ENCODE measurements around the gene MBOAT7. TPM values are rescaled to one million over a fixed set of nuclear protein-coding genes. Genes with fewer than 3 reads are reported as not detected.
"Not testable (repeated sequence)": the region's sequence is repeated elsewhere in the genome, so short reads cannot be mapped to it uniquely, and the experiment has no call there.

The MBOAT7 gene
- total and polyA plus RNA-seq, 2 donors (not counting 3 experiments of a cell fraction or from before 2014, with no cell fraction given), result 204 to 218 TPM

- BruUV-seq (replicated peaks); H3K4me3 ChIP-seq (replicated peaks in 1 of 3; ENCODE audit: insufficient read depth in 1 of 3, low read depth in 1 of 3, low read length in 3 of 3); dilution Hi-C loops (cut with MboI; ENCODE audit: extremely low pct_ligation_motif_present, low sequenced_read_pairs); H3K27ac ChIP-seq (ENCODE audit: insufficient read depth, low read depth, low read length); CTCF ChIA-PET; DNase-seq (ENCODE audit: low read depth, low spot score); intact Hi-C loops (cut with micrococcal nuclease); H3K9me1 ChIP-seq (replicated peaks; ENCODE audit: control insufficient read depth, extremely low read depth, insufficient read depth, low read length); H4K20me1 ChIP-seq (replicated peaks; ENCODE audit: control insufficient read depth, extremely low read depth, insufficient read depth, low read length); H3K4me2 ChIP-seq (ENCODE audit: insufficient read depth, low read length); H2AFZ ChIP-seq (ENCODE audit: low read depth, low read length); FAIRE-seq; H3K9ac ChIP-seq (replicated peaks; ENCODE audit: extremely low read depth, insufficient read depth, low read length); H3K27me3 ChIP-seq (ENCODE audit: control insufficient read depth in 2 of 2, insufficient read depth in 2 of 2, low read length in 2 of 2); H3K9me3 ChIP-seq (replicated peaks; ENCODE audit: control insufficient read depth, insufficient read depth, low read length): not testable (repeated sequence)
- Histone ChIP-seq H3K36me3 (ENCODE audit: control insufficient read depth in 2 of 2, extremely low read depth in 1 of 2, insufficient read depth in 2 of 2, low read length in 2 of 2) (peaks cover 36 to 49% of the 10 kb centered on the region in 2 experiments), H3K4me1 (ENCODE audit: control insufficient read depth, extremely low read depth, insufficient read depth, low read length) (peaks cover 50% of the 10 kb centered on the region), H3K79me2 (ENCODE audit: control insufficient read depth, insufficient read depth, low read length) (peaks cover 66% of the 10 kb centered on the region)
- POLR2A ChIA-PET, result interaction anchor here (0.8 to 1.7 kb wide), 2 partner anchors 16 to 18 kb away, joined by 3 to 5 read pairs; partner anchors contain the start of genes MBOAT7 and TSEN34
Measured at GRCh38 chr19:54207193-54207592, 17.8 kb upstream of the MBOAT7 start.

- Histone ChIP-seq H3K79me2 (ENCODE audit: control insufficient read depth, insufficient read depth, low read length) (peaks cover 70% of the 10 kb centered on the region), H3K9ac (replicated peaks; ENCODE audit: extremely low read depth, insufficient read depth, low read length) (no peak overlapping the region), H3K27ac (ENCODE audit: insufficient read depth, low read depth, low read length) (no peak overlapping the region), H2AFZ (ENCODE audit: low read depth, low read length) (no peak overlapping the region), H3K4me2 (ENCODE audit: insufficient read depth, low read length) (no peak overlapping the region), H3K9me3 (replicated peaks; ENCODE audit: control insufficient read depth, insufficient read depth, low read length) (no peaks in the 10 kb centered on the region), H3K4me3 (replicated peaks in 1 of 3; ENCODE audit: insufficient read depth in 1 of 3, low read depth in 1 of 3, low read length in 3 of 3) (no peak overlapping the region), H4K20me1 (replicated peaks; ENCODE audit: control insufficient read depth, extremely low read depth, insufficient read depth, low read length) (peaks cover under 1% of the 10 kb centered on the region), H3K4me1 (ENCODE audit: control insufficient read depth, extremely low read depth, insufficient read depth, low read length) (peaks cover 54% of the 10 kb centered on the region), H3K36me3 (ENCODE audit: control insufficient read depth in 2 of 2, extremely low read depth in 1 of 2, insufficient read depth in 2 of 2, low read length in 2 of 2) (peaks cover 39 to 53% of the 10 kb centered on the region in 2 experiments), H3K9me1 (replicated peaks; ENCODE audit: control insufficient read depth, extremely low read depth, insufficient read depth, low read length) (no peaks in the 10 kb centered on the region), H3K27me3 (ENCODE audit: control insufficient read depth in 2 of 2, insufficient read depth in 2 of 2, low read length in 2 of 2) (no peaks in the 10 kb centered on the region)
- intact Hi-C loops (cut with micrococcal nuclease), result no loop called here
- dilution Hi-C loops (cut with MboI; ENCODE audit: extremely low pct_ligation_motif_present, low sequenced_read_pairs), result no loop called here
- POLR2A ChIA-PET, result interaction anchor here (0.8 kb wide), 1 partner anchor 16 kb away, joined by 3 read pairs; the partner anchor contains the start of gene TSEN34
- no peak for TF ChIP-seq MYC (IDR thresholded peaks at IDR 0.05; ENCODE audit: low read depth, low read length)
- no peak for TF ChIP-seq POLR2A (IDR thresholded peaks at IDR 0.05; ENCODE audit: low read depth, low read length)
- TF ChIP-seq EZH2 (IDR thresholded peaks at IDR 0.05; ENCODE audit: borderline replicate concordance, low read depth, low read length, severe bottlenecking), result no peak
- TF ChIP-seq POLR2AphosphoS5 (IDR thresholded peaks at IDR 0.05; ENCODE audit: insufficient read depth, low read depth, low read length), result no peak
- TF ChIP-seq GATA2 (IDR thresholded peaks at IDR 0.05; ENCODE audit: insufficient read depth, insufficient read length, low read depth, low read length), result no peak
- TF ChIP-seq, protein P1, sequence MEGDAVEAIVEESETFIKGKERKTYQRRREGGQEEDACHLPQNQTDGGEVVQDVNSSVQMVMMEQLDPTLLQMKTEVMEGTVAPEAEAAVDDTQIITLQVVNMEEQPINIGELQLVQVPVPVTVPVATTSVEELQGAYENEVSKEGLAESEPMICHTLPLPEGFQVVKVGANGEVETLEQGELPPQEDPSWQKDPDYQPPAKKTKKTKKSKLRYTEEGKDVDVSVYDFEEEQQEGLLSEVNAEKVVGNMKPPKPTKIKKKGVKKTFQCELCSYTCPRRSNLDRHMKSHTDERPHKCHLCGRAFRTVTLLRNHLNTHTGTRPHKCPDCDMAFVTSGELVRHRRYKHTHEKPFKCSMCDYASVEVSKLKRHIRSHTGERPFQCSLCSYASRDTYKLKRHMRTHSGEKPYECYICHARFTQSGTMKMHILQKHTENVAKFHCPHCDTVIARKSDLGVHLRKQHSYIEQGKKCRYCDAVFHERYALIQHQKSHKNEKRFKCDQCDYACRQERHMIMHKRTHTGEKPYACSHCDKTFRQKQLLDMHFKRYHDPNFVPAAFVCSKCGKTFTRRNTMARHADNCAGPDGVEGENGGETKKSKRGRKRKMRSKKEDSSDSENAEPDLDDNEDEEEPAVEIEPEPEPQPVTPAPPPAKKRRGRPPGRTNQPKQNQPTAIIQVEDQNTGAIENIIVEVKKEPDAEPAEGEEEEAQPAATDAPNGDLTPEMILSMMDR (IDR thresholded peaks at IDR 0.05; ENCODE audit: extremely low read depth in 1 of 2, insufficient read depth in 1 of 2, low read depth in 1 of 2, low read length in 2 of 2), result no peak
- no peak for TF ChIP-seq FOS (IDR thresholded peaks at IDR 0.05; ENCODE audit: borderline replicate concordance, insufficient read depth, low read length)
- TF ChIP-seq JUN (IDR thresholded peaks at IDR 0.05; ENCODE audit: borderline replicate concordance, insufficient read depth, insufficient read length, low read depth), result no peak
- TF ChIP-seq, protein P2, sequence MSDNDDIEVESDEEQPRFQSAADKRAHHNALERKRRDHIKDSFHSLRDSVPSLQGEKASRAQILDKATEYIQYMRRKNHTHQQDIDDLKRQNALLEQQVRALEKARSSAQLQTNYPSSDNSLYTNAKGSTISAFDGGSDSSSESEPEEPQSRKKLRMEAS (IDR thresholded peaks at IDR 0.05; ENCODE audit: insufficient read depth, insufficient read length), result no peak
- DNase-seq (ENCODE audit: low read depth, low spot score) (no peak), FAIRE-seq (no peak)
- CTCF ChIA-PET, result interaction anchor here (0.6 kb wide), 1 partner anchor 38 kb away, joined by 3 read pairs; no protein-coding TSS in a partner anchor
- BruUV-seq (replicated peaks), result no TSS peak
Measured at GRCh38 chr19:54206831-54207177, 17.4 kb upstream of the MBOAT7 start.
